Measurements from ENCODE around the gene KRT20. TPM values are rescaled to one million over a fixed set of nuclear protein-coding genes. Genes with fewer than 3 reads are reported as not detected.

KRT20 gene
- total RNA-seq (2014; rRNA removed; shearing (Covaris generic)), result not detected in 2 replicates
- not detected in 2 replicates for polyA plus RNA-seq (2016; fragmentation: Nextera tagmentation; extraction: Ambion mirVana)

- in situ Hi-C loops (cut with MboI), result no loop called here
- DNase-seq, result peak; percentile 20
- TF ChIP-seq EZH2 (IDR thresholded peaks at IDR 0.05; ENCODE audit: insufficient read depth, poor library complexity, severe bottlenecking), result no peak
- no peak for TF ChIP-seq EZH2phosphoT487 (IDR thresholded peaks at IDR 0.05; ENCODE audit: insufficient read depth, low read depth)
These were observed at the start of gene KRT20 for GRCh38 chr17:40884708-40885512. Gene KRT20, minus strand, starts transcription at chr17:40885242. Its CDS starts 57 bp downstream, at chr17:40885185.

DNA sequence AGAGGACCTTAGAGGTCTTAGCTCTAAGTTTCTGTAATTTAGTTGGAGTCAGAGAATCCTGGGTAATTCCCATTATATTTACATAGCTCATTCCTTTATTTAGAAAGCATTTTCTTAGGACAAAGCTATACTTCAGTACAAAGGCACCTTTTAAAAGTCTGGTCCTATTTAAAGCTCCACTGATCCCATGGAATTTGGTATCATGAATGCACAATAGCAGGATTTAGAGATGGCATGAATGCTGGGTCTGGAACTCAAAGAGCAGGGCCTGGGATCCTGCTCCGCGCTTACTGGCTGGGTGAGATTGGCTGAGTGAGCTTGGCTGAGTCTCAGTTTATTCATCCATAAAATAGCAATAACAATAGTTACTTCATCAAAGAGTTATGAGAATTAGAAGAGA is 47.6 kb upstream of the KRT20 start:
- Histone ChIP-seq H3K27ac (no peak overlapping the region), H3K27me3 (replicated peaks; ENCODE audit: insufficient read depth) (no peaks in the 10 kb centered on the region), H3K9me2 (ENCODE audit: insufficient read depth) (no peaks in the 10 kb centered on the region), H3K4me2 (ENCODE audit: unreplicated experiment) (no peak overlapping the region), H3K4me3 (no peak overlapping the region), H3K36me3 (ENCODE audit: low read depth) (no peaks in the 10 kb centered on the region), H3F3A (ENCODE audit: insufficient read depth) (no peaks in the 10 kb centered on the region), H3K9me3 (ENCODE audit: low read depth) (no peaks in the 10 kb centered on the region), H3K79me2 (ENCODE audit: insufficient read depth) (no peaks in the 10 kb centered on the region), H4K20me1 (ENCODE audit: insufficient read depth) (no peaks in the 10 kb centered on the region), H2AFZ (no peak overlapping the region), H3K4me1 (ENCODE audit: insufficient read depth) (no peaks in the 10 kb centered on the region), H3K9ac (no peak overlapping the region)
- 48 to 52% methylated on average over 2 of the region's 2 CpGs for WGBS, 2 experiments (ENCODE audit: low coverage in 1 of 2, low lambda C conversion rate in 2 of 2, missing lambda C conversion rate in 2 of 2)
- in situ Hi-C loops (cut with MboI), result no loop called here
- DNase-seq, result no peak
- no peak for TF ChIP-seq EZH2phosphoT487 (IDR thresholded peaks at IDR 0.05; ENCODE audit: insufficient read depth, low read depth)
- no peak for TF ChIP-seq EZH2 (IDR thresholded peaks at IDR 0.05; ENCODE audit: insufficient read depth, poor library complexity, severe bottlenecking)

More at GRCh38 chr17:40884708-40885512, at the start of gene KRT20:
- Histone ChIP-seq H3F3A (ENCODE audit: insufficient read depth) (no peaks in the 10 kb centered on the region), H3K4me3 (no peak within 1 kb of the TSS), H3K9me2 (ENCODE audit: insufficient read depth) (no peaks in the 10 kb centered on the region), H3K36me3 (ENCODE audit: low read depth) (no peaks in the 10 kb centered on the region), H3K27me3 (replicated peaks; ENCODE audit: insufficient read depth) (peaks cover 14% of the 10 kb centered on the region; the same call in 1 of the 2 replicates), H2AFZ (no peak within 1 kb of the TSS), H3K79me2 (ENCODE audit: insufficient read depth) (no peaks in the 10 kb centered on the region), H3K4me1 (ENCODE audit: insufficient read depth) (no peaks in the 10 kb centered on the region), H3K4me2 (ENCODE audit: unreplicated experiment) (no peak within 1 kb of the TSS), H4K20me1 (ENCODE audit: insufficient read depth) (no peaks in the 10 kb centered on the region), H3K9ac (no peak within 1 kb of the TSS), H3K9me3 (ENCODE audit: low read depth) (no peaks in the 10 kb centered on the region), H3K27ac (no peak within 1 kb of the TSS)
- WGBS, 2 experiments (ENCODE audit: low coverage in 1 of 2, low lambda C conversion rate in 2 of 2, missing lambda C conversion rate in 2 of 2), result 86 to 88% methylated on average over 23 of the region's 23 CpGs

- Histone ChIP-seq H3K4me2 (ENCODE audit: unreplicated experiment) (no peak overlapping the region), H3K9me3 (ENCODE audit: low read depth) (no peaks in the 10 kb centered on the region), H3K9me2 (ENCODE audit: insufficient read depth) (no peaks in the 10 kb centered on the region), H3K36me3 (ENCODE audit: low read depth) (no peaks in the 10 kb centered on the region), H3K9ac (no peak overlapping the region), H4K20me1 (ENCODE audit: insufficient read depth) (no peaks in the 10 kb centered on the region), H3K79me2 (ENCODE audit: insufficient read depth) (no peaks in the 10 kb centered on the region), H3K4me1 (ENCODE audit: insufficient read depth) (no peaks in the 10 kb centered on the region), H3F3A (ENCODE audit: insufficient read depth) (no peaks in the 10 kb centered on the region), H3K27me3 (replicated peaks; ENCODE audit: insufficient read depth) (no peaks in the 10 kb centered on the region), H3K4me3 (no peak overlapping the region), H3K27ac (no peak overlapping the region), H2AFZ (no peak overlapping the region)
- 77 to 81% methylated on average over 3 of the region's 3 CpGs for WGBS, 2 experiments (ENCODE audit: low coverage in 1 of 2, low lambda C conversion rate in 2 of 2, missing lambda C conversion rate in 2 of 2)
- in situ Hi-C loops (cut with MboI), result no loop called here
- TF ChIP-seq EZH2phosphoT487 (IDR thresholded peaks at IDR 0.05; ENCODE audit: insufficient read depth, low read depth) (no peak), EZH2 (IDR thresholded peaks at IDR 0.05; ENCODE audit: insufficient read depth, poor library complexity, severe bottlenecking) (no peak)
- DNase-seq, result no peak
These were observed 46.3 kb upstream of the KRT20 start for GRCh38 chr17:40931311-40931710.

DNA sequence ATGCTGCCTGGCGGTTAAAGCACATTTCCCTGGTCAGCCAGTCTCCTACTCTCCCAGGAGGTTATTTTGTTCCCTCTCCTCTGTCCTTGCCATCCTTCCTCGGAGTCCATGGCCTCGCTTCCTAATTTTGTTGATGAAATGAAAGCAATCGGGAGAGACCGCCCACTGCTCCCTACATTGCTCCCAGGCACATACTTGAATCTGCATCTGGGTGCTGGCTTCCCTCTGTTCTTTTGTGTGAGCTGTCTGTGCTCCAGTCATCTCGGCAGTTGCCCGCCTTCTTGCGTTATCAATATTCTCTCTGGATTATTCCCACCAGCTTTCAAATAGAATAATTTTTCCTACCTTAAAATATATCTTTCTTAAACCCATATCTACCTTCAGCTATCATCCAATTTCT is 41.3 kb upstream of the KRT20 start:
- peaks cover 16% of the 10 kb centered on the region for H3K4me1 ChIP-seq (ENCODE audit: insufficient read depth)
- H3K9ac ChIP-seq, result no peak overlapping the region
- H3F3A ChIP-seq (ENCODE audit: insufficient read depth), result 0 out of 2 replicates have a peak, but pooled peaks cover 5% of the 10 kb centered on the region
- in situ Hi-C loops (cut with MboI), result no loop called here
- no peaks in the 10 kb centered on the region for H3K27me3 ChIP-seq (replicated peaks; ENCODE audit: insufficient read depth)
- WGBS, 2 experiments (ENCODE audit: low coverage in 1 of 2, low lambda C conversion rate in 2 of 2, missing lambda C conversion rate in 2 of 2), result 58 to 70% methylated on average over 8 of the region's 8 CpGs
- H4K20me1 ChIP-seq (ENCODE audit: insufficient read depth), result no peaks in the 10 kb centered on the region
- H3K79me2 ChIP-seq (ENCODE audit: insufficient read depth), result no peaks in the 10 kb centered on the region
- no peaks in the 10 kb centered on the region for H3K9me3 ChIP-seq (ENCODE audit: low read depth)
- H3K9me2 ChIP-seq (ENCODE audit: insufficient read depth), result no peaks in the 10 kb centered on the region; the same call in 1 of the 2 replicates
- TF ChIP-seq EZH2phosphoT487 (IDR thresholded peaks at IDR 0.05; ENCODE audit: insufficient read depth, low read depth) (no peak), EZH2 (IDR thresholded peaks at IDR 0.05; ENCODE audit: insufficient read depth, poor library complexity, severe bottlenecking) (no peak)
- H3K4me3 ChIP-seq, result no peak overlapping the region
- no peak overlapping the region for H3K4me2 ChIP-seq (ENCODE audit: unreplicated experiment)
- H3K36me3 ChIP-seq (ENCODE audit: low read depth), result no peaks in the 10 kb centered on the region
- no peak overlapping the region for H3K27ac ChIP-seq
- DNase-seq, result no peak
- peak overlapping the region; percentile 70 for H2AFZ ChIP-seq

All from GM23248 (cell line).